ENCODE data around the gene NR6A1. TPM values are rescaled to one million over a fixed set of nuclear protein-coding genes. Genes with fewer than 3 reads are reported as not detected.

NR6A1 gene
- total and polyA plus RNA-seq, 9 donors, result 0.29 to 1.7 (median 1.00) TPM

- DNase-seq, result no peak
- WGBS, 3 donors, result 79 to 85% (median 80%) methylated on average over 4 of the region's 4 CpGs
- Histone ChIP-seq H3K9me3 (no peaks in the 10 kb centered on the region), H3K27ac (no peak overlapping the region), H3K27me3 (no peaks in the 10 kb centered on the region), H3K4me1 (ENCODE audit: insufficient read depth) (no peaks in the 10 kb centered on the region), H3K4me3 (no peak overlapping the region), H3K36me3 (no peaks in the 10 kb centered on the region)
- intact Hi-C loops (cut with DNase I), result no loop called here
- TF ChIP-seq EP300 (IDR thresholded peaks at IDR 0.05) (no peak), POLR2A (IDR thresholded peaks at IDR 0.05) (no peak), CTCF (IDR thresholded peaks at IDR 0.05) (no peak)
These were observed 203.7 kb downstream of the NR6A1 start for GRCh38 chr9:124567362-124567761.

DNA sequence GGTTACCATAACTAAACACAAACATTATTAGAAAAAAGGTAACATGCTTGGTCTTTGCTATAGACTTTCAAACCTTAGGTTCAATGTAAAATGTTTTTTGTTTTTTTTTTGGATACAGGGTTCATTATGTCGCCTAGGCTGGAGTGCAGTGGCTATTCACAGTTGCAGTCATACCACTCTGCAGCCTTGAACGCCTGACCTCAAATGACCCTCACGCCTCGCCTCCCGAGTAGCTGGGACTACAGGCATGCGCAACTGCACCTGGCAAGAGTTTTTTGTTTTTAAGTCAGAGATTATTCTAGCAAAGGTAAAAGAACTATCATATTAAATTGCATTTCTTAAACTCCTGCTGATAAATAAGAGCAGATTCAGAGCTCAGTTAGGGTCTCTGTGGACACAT is 208.8 kb downstream of the NR6A1 start:
- Histone ChIP-seq H3K4me1 (ENCODE audit: insufficient read depth) (no peaks in the 10 kb centered on the region), H3K27ac (no peak overlapping the region), H3K27me3 (no peaks in the 10 kb centered on the region), H3K4me3 (no peak overlapping the region), H3K9me3 (no peaks in the 10 kb centered on the region), H3K36me3 (no peaks in the 10 kb centered on the region)
- TF ChIP-seq EP300 (IDR thresholded peaks at IDR 0.05), result no peak
- TF ChIP-seq CTCF (IDR thresholded peaks at IDR 0.05), result no peak
- no peak for TF ChIP-seq POLR2A (IDR thresholded peaks at IDR 0.05)
- WGBS, 3 donors, result 21 to 49% (median 31%) methylated on average over 6 of the region's 6 CpGs
- DNase-seq, result peak in 1 of 5 donors; percentile 8
- intact Hi-C loops (cut with DNase I), result no loop called here

GRCh38 chr9:124559871-124560270 is 211.2 kb downstream of the NR6A1 start:
- no peak for TF ChIP-seq EP300 (IDR thresholded peaks at IDR 0.05)
- TF ChIP-seq POLR2A (IDR thresholded peaks at IDR 0.05), result no peak
- no peak for TF ChIP-seq CTCF (IDR thresholded peaks at IDR 0.05)
- H3K27me3 ChIP-seq, result no peaks in the 10 kb centered on the region
- no peak overlapping the region for H3K27ac ChIP-seq
- no peak overlapping the region for H3K4me3 ChIP-seq
- 8 to 29% (median 14%) methylated on average over 2 of the region's 2 CpGs for WGBS, 3 donors
- intact Hi-C loops (cut with DNase I), result no loop called here
- no peaks in the 10 kb centered on the region for H3K36me3 ChIP-seq
- no peaks in the 10 kb centered on the region for H3K4me1 ChIP-seq (ENCODE audit: insufficient read depth)
- H3K9me3 ChIP-seq, result no peaks in the 10 kb centered on the region
- DNase-seq, result no peak

- no peaks in the 10 kb centered on the region for H3K27me3 ChIP-seq
- 80 to 92% (median 86%) methylated on average over 4 of the region's 4 CpGs for WGBS, 3 donors
- no peak for DNase-seq
- no peaks in the 10 kb centered on the region for H3K36me3 ChIP-seq
- no peaks in the 10 kb centered on the region for H3K9me3 ChIP-seq
- no peak overlapping the region for H3K27ac ChIP-seq
- intact Hi-C loops (cut with DNase I), result no loop called here
- H3K4me1 ChIP-seq (ENCODE audit: insufficient read depth), result no peaks in the 10 kb centered on the region
- no peak for TF ChIP-seq EP300 (IDR thresholded peaks at IDR 0.05)
- no peak for TF ChIP-seq CTCF (IDR thresholded peaks at IDR 0.05)
- no peak for TF ChIP-seq POLR2A (IDR thresholded peaks at IDR 0.05)
- no peak overlapping the region for H3K4me3 ChIP-seq
These were observed 212.2 kb downstream of the NR6A1 start for GRCh38 chr9:124558777-124559470.

All from ovary (tissue), 9 donors.